ENCODE results near the gene SYNE1. TPM values are rescaled to one million over a fixed set of nuclear protein-coding genes. Genes with fewer than 3 reads are reported as not detected.

Gene SYNE1
- total RNA-seq, 1 experiment from 2014 or later = 23.0 TPM

DNA sequence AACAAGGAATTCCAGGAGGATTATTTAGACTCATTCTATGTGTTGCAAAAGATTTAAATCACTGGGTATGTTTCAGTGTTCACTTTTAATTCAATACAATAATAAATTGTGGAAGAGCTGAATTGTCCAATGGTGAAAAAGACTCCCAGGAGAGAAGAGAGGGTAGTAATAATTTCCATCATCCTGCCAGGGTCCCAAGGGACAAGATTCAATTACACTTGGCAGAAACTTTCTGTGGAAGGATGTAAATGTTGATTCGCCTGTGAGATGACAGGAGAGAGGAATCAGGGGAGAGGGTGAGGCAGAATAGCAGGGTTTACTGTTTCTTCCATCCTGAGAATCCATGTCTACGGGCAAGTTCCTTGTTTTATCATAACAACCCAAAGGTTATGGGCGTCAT, 487.0 kb downstream of the SYNE1 start:
- intact Hi-C loops (cut with micrococcal nuclease; ENCODE audit: unreplicated experiment) = no loop called here
- Histone ChIP-seq H3K9me3 (no peaks in the 10 kb centered on the region), H3K27me3 (replicated peaks; ENCODE audit: control insufficient read depth, insufficient read depth, low read length) (no peaks in the 10 kb centered on the region), H3K4me3 (ENCODE audit: low read depth, low read length) (no peak overlapping the region), H3K36me3 (ENCODE audit: control insufficient read depth, insufficient read depth, low read length) (no peaks in the 10 kb centered on the region), H3K4me1 (no peaks in the 10 kb centered on the region)
- TF ChIP-seq, protein P1, sequence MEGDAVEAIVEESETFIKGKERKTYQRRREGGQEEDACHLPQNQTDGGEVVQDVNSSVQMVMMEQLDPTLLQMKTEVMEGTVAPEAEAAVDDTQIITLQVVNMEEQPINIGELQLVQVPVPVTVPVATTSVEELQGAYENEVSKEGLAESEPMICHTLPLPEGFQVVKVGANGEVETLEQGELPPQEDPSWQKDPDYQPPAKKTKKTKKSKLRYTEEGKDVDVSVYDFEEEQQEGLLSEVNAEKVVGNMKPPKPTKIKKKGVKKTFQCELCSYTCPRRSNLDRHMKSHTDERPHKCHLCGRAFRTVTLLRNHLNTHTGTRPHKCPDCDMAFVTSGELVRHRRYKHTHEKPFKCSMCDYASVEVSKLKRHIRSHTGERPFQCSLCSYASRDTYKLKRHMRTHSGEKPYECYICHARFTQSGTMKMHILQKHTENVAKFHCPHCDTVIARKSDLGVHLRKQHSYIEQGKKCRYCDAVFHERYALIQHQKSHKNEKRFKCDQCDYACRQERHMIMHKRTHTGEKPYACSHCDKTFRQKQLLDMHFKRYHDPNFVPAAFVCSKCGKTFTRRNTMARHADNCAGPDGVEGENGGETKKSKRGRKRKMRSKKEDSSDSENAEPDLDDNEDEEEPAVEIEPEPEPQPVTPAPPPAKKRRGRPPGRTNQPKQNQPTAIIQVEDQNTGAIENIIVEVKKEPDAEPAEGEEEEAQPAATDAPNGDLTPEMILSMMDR (IDR thresholded peaks at IDR 0.05; ENCODE audit: insufficient read depth in 1 of 2, low read depth in 1 of 2, low read length in 1 of 2, severe bottlenecking in 1 of 2, unreplicated experiment in 1 of 2) = no peak
- no peaks in the 10 kb centered on the region for H3K9me3 Mint-ChIP-seq (ENCODE audit: unreplicated experiment)
- no peak overlapping the region for H3K4me3 Mint-ChIP-seq (ENCODE audit: unreplicated experiment)
- POLR2A ChIA-PET = no interaction called here
- no peak for DNase-seq
- H3K4me1 Mint-ChIP-seq (ENCODE audit: low read depth, unreplicated experiment) = peaks cover 3% of the 10 kb centered on the region
- H3K36me3 Mint-ChIP-seq (ENCODE audit: insufficient read depth, unreplicated experiment) = no peaks in the 10 kb centered on the region
- no peak overlapping the region for H3K27ac Mint-ChIP-seq (ENCODE audit: unreplicated experiment)
- CTCF ChIA-PET = no interaction called here
- BruUV-seq (replicated peaks) = no TSS peak
- H3K27me3 Mint-ChIP-seq (ENCODE audit: insufficient read depth, unreplicated experiment) = no peaks in the 10 kb centered on the region

GRCh38 chr6:152148412-152148811, 488.8 kb downstream of the SYNE1 start:
- CTCF ChIA-PET = no interaction called here
- Mint-ChIP-seq H3K4me1 (ENCODE audit: low read depth, unreplicated experiment) (peaks cover 7% of the 10 kb centered on the region), H3K4me3 (ENCODE audit: unreplicated experiment) (no peak overlapping the region), H3K27ac (ENCODE audit: unreplicated experiment) (no peak overlapping the region), H3K9me3 (ENCODE audit: unreplicated experiment) (no peaks in the 10 kb centered on the region), H3K27me3 (ENCODE audit: insufficient read depth, unreplicated experiment) (no peaks in the 10 kb centered on the region), H3K36me3 (ENCODE audit: insufficient read depth, unreplicated experiment) (no peaks in the 10 kb centered on the region)
- TF ChIP-seq, protein P1 (IDR thresholded peaks at IDR 0.05; ENCODE audit: insufficient read depth in 1 of 2, low read depth in 1 of 2, low read length in 1 of 2, severe bottlenecking in 1 of 2, unreplicated experiment in 1 of 2) = no peak
- DNase-seq = no peak
- Histone ChIP-seq H3K4me3 (ENCODE audit: low read depth, low read length) (no peak overlapping the region), H3K36me3 (ENCODE audit: control insufficient read depth, insufficient read depth, low read length) (no peaks in the 10 kb centered on the region), H3K27me3 (replicated peaks; ENCODE audit: control insufficient read depth, insufficient read depth, low read length) (no peaks in the 10 kb centered on the region), H3K4me1 (no peaks in the 10 kb centered on the region), H3K9me3 (no peaks in the 10 kb centered on the region)
- POLR2A ChIA-PET = no interaction called here
- no TSS peak for BruUV-seq (replicated peaks)
- intact Hi-C loops (cut with micrococcal nuclease; ENCODE audit: unreplicated experiment) = no loop called here

GRCh38 chr6:152147269-152147668, 489.9 kb downstream of the SYNE1 start:
- H3K27me3 ChIP-seq (replicated peaks; ENCODE audit: control insufficient read depth, insufficient read depth, low read length) = no peaks in the 10 kb centered on the region
- no peaks in the 10 kb centered on the region for H3K36me3 ChIP-seq (ENCODE audit: control insufficient read depth, insufficient read depth, low read length)
- DNase-seq = no peak
- TF ChIP-seq, protein P1 (IDR thresholded peaks at IDR 0.05; ENCODE audit: insufficient read depth in 1 of 2, low read depth in 1 of 2, low read length in 1 of 2, severe bottlenecking in 1 of 2, unreplicated experiment in 1 of 2) = no peak
- POLR2A ChIA-PET = no interaction called here
- Mint-ChIP-seq H3K36me3 (ENCODE audit: insufficient read depth, unreplicated experiment) (no peaks in the 10 kb centered on the region), H3K4me1 (ENCODE audit: low read depth, unreplicated experiment) (peaks cover 7% of the 10 kb centered on the region), H3K9me3 (ENCODE audit: unreplicated experiment) (no peaks in the 10 kb centered on the region), H3K4me3 (ENCODE audit: unreplicated experiment) (no peak overlapping the region), H3K27me3 (ENCODE audit: insufficient read depth, unreplicated experiment) (no peaks in the 10 kb centered on the region), H3K27ac (ENCODE audit: unreplicated experiment) (no peak overlapping the region)
- BruUV-seq (replicated peaks) = no TSS peak
- CTCF ChIA-PET = no interaction called here
- H3K4me3 ChIP-seq (ENCODE audit: low read depth, low read length) = no peak overlapping the region
- H3K4me1 ChIP-seq = no peaks in the 10 kb centered on the region
- intact Hi-C loops (cut with micrococcal nuclease; ENCODE audit: unreplicated experiment) = no loop called here
- no peaks in the 10 kb centered on the region for H3K9me3 ChIP-seq

Measured in Caco-2 (cell line).